HEK293 (cell line): ENCODE data around the gene DPP6.

ENCODE experiments used
- CTCF ChIP-seq: fragments of 450-650 bp; formaldehyde crosslinking; IDR thresholded peaks from 2 replicates; pipeline ENCODE4 v1.5.1; 2016; ENCODE audit warnings: missing biosample characterization, missing genetic modification characterization
- KLF9 ChIP-seq: fragments of 450-650 bp; formaldehyde crosslinking; IDR thresholded peaks from 2 replicates; pipeline ENCODE4 v1.5.1; 2016; ENCODE audit warnings: missing biosample characterization, missing genetic modification characterization, low read depth
- MEIS1 ChIP-seq: sonication (generic); formaldehyde crosslinking; IDR thresholded peaks from 2 replicates; pipeline ENCODE4 v1.8.1; 2022; ENCODE audit warnings: missing genetic modification reagents, mild to moderate bottlenecking, borderline replicate concordance
- ZNF140 ChIP-seq: fragments of 450-650 bp; formaldehyde crosslinking; IDR thresholded peaks from 2 replicates; pipeline ENCODE4 v1.5.1; 2016; ENCODE audit warnings: missing biosample characterization, missing genetic modification characterization
- ZNF146 ChIP-seq: fragments of 450-650 bp; formaldehyde crosslinking; IDR thresholded peaks from 2 replicates; pipeline ENCODE4 v1.5.1; 2016; ENCODE audit warnings: missing biosample characterization, missing genetic modification characterization
- ZNF18 ChIP-seq: fragments of 450-650 bp; formaldehyde crosslinking; IDR thresholded peaks from 2 replicates; pipeline ENCODE4 v1.5.1; 2016; ENCODE audit warnings: missing biosample characterization, missing genetic modification characterization
- ZNF274 ChIP-seq, 2 experiments: fragments of 200-500 bp in 1 of 2; fragments of 450-650 bp in 1 of 2; sonication (Bioruptor generic) in 1 of 2; formaldehyde crosslinking in 1 of 2; IDR thresholded peaks; 2 replicates each; pipeline versions ENCODE4 v1.5.1 to v1.6.1; 2014 to 2016; ENCODE audit warnings: borderline replicate concordance in 1 of 2, inconsistent platforms in 1 of 2, low read length in 1 of 2, missing biosample characterization in 1 of 2, missing genetic modification characterization in 1 of 2
- ZNF324 ChIP-seq: fragments of 450-650 bp; formaldehyde crosslinking; IDR thresholded peaks from 2 replicates; pipeline ENCODE4 v1.5.1; 2016; ENCODE audit warnings: missing biosample characterization, missing genetic modification characterization
- ZNF341 ChIP-seq: fragments of 450-650 bp; formaldehyde crosslinking; IDR thresholded peaks from 2 replicates; pipeline ENCODE4; 2016; ENCODE audit warnings: low read depth, missing biosample characterization, missing genetic modification characterization
- ZNF645 ChIP-seq: fragments of 450-650 bp; formaldehyde crosslinking; IDR thresholded peaks from 2 replicates; pipeline ENCODE4; 2016; ENCODE audit warnings: missing biosample characterization, missing genetic modification characterization

- TF ChIP-seq ZNF324 (tag by site-specific recombination): no peak
- no peak for TF ChIP-seq CTCF (tag by site-specific recombination)
- no peak for TF ChIP-seq ZNF146 (tag by site-specific recombination)
- TF ChIP-seq MEIS1 (CRISPR knock-in tag): no peak
- TF ChIP-seq ZNF18: no peak
- TF ChIP-seq ZNF645: no peak
- no peak for TF ChIP-seq ZNF140 (tag by site-specific recombination)
- TF ChIP-seq ZNF341 (tag by site-specific recombination): no peak
- no peak for TF ChIP-seq ZNF274 (IDR thresholded peaks at IDR 0.05; ENCODE audit: low read length)
- TF ChIP-seq ZNF274 (tag by site-specific recombination; IDR thresholded peaks at IDR 0.05; ENCODE audit: borderline replicate concordance): no peak
- no peak for TF ChIP-seq KLF9 (tag by site-specific recombination)
Measured at GRCh38 chr7:154777908-154778307, 725.7 kb downstream of the DPP6 start.
